Cerebellar cortex (tissue), 1 donor: ENCODE data around the gene ELP4.

Experiments
- DNase-seq: peaks from one replicate; pipeline ENCODE4 v3.0.0-alpha.2; 2015; ENCODE audit warnings: low spot score

Gene ELP4

GRCh38 chr11:31800398-31801265 lies 291.1 kb downstream of the ELP4 start:
- DNase-seq, result peak; percentile 84

- DNase-seq, result no peak
These were observed 291.7 kb downstream of the ELP4 start for GRCh38 chr11:31801298-31801702.

- DNase-seq, result no peak
These were observed 292.5 kb downstream of the ELP4 start for GRCh38 chr11:31802000-31802551.

- no peak for DNase-seq
These were observed 293.0 kb downstream of the ELP4 start for GRCh38 chr11:31802609-31802989.

GRCh38 chr11:31802990-31803812 lies 293.6 kb downstream of the ELP4 start:
- DNase-seq, result peak; percentile 34

- DNase-seq, result peak; percentile 55
These were observed 294.3 kb downstream of the ELP4 start for GRCh38 chr11:31803813-31804311.

- peak; percentile 73 for DNase-seq
These were observed 294.9 kb downstream of the ELP4 start for GRCh38 chr11:31804312-31805036.

GRCh38 chr11:31805037-31805628 lies 295.6 kb downstream of the ELP4 start:
- peak; percentile 17 for DNase-seq

GRCh38 chr11:31805629-31806185 lies 296.1 kb downstream of the ELP4 start:
- DNase-seq, result peak; percentile 29

GRCh38 chr11:31806186-31806927 lies 296.8 kb downstream of the ELP4 start:
- no peak for DNase-seq

- DNase-seq, result no peak
These were observed 297.6 kb downstream of the ELP4 start for GRCh38 chr11:31806928-31807798.

- no peak for DNase-seq
These were observed 298.5 kb downstream of the ELP4 start for GRCh38 chr11:31807799-31808667.

- peak; percentile 0 for DNase-seq
These were observed 299.4 kb downstream of the ELP4 start for GRCh38 chr11:31808721-31809540.

GRCh38 chr11:31809541-31809856 lies 299.9 kb downstream of the ELP4 start:
- DNase-seq, result no peak

GRCh38 chr11:31809857-31810778 lies 300.6 kb downstream of the ELP4 start:
- peak; percentile 32 for DNase-seq
